ENCODE results near the gene KARS1.

The KARS1 gene

DNA sequence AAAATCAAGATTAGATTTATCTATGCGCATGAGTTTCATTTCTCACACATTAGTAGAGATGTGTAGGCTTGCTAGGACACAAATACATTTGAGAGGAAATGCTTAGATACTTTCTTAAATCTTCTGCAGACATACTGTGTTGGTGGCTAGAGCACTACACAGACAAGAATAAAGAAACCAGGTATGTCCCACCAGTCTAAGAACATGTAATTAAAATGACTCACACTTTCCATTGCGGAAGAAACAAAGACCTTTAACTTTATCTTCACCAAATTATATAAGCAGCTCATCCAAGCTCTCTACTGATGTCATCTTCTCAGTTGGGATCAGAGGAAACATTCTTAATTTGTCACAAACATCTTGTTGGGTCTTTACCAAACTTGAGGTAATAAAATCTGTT lies 68.7 kb downstream of the KARS1 start:
- no peak for DNase-seq

DNA sequence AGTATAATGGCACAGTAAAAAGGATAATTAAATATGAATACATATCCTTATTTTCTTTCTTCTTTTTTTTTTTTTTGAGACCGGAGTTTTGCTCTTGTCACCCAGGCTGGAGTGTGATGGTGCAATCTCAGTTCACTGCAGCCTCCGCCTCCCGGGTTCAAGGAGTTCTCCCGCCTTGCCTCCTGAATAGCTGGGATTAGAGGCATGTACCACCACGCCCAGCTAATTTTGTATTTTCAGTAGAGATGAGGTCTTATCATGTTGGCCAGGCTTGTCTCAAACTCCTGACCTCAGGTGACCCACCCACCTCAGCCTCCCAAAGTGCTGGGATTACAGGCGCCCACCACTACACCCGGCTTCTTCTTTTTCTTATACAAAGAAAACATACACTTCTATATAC lies 69.3 kb downstream of the KARS1 start:
- no peak for DNase-seq
